MCF 10A (cell line): ENCODE data around the gene USP7. TPM values are rescaled to one million over a fixed set of nuclear protein-coding genes. Genes with fewer than 3 reads are reported as not detected.

Experiments
- BruUV-seq: library from RNA; stranded (reverse); fragments of 400-500 nt; replicated peaks from 2 replicates; lab custom pipeline; 2021; lab: Mats Ljungman, UMichigan
- CTCF ChIA-PET: fragments of 300-600 bp; sonication (Branson Sonifier 250); formaldehyde crosslinking; extraction: SDS; loops from one replicate; lab custom pipeline; 2021; ENCODE audit warnings: antibody characterized with exemption, inconsistent platforms; lab: Yijun Ruan, JAX
- POLR2A ChIA-PET: fragments of 300-600, 350-650 bp; sonication (Branson Sonifier 250); formaldehyde crosslinking; extraction: SDS; loops from one replicate; lab custom pipeline; 2020; ENCODE audit warnings: antibody characterized with exemption, inconsistent platforms; lab: Yijun Ruan, JAX
- DNase-seq: peaks from one replicate; pipeline ENCODE4 v3.0.0-alpha.2; 2018; ENCODE audit not compliant: unreplicated experiment
- H3K27ac Mint-ChIP-seq: one replicate; pipeline ENCODE4 v1.8.0; 2022; ENCODE audit warnings: mild to moderate bottlenecking, low read depth, mixed read lengths; ENCODE audit not compliant: unreplicated experiment
- H3K27me3 Mint-ChIP-seq: one replicate; pipeline ENCODE4 v1.8.0; 2022; ENCODE audit warnings: mixed read lengths; ENCODE audit not compliant: insufficient read depth, unreplicated experiment
- H3K36me3 Mint-ChIP-seq: one replicate; pipeline ENCODE4 v1.8.0; 2022; ENCODE audit warnings: mild to moderate bottlenecking, moderate library complexity, mixed read lengths; ENCODE audit not compliant: insufficient read depth, unreplicated experiment
- H3K4me1 Mint-ChIP-seq: one replicate; pipeline ENCODE4 v1.8.0; 2022; ENCODE audit warnings: mixed read lengths; ENCODE audit not compliant: insufficient read depth, unreplicated experiment
- H3K4me3 Mint-ChIP-seq: one replicate; pipeline ENCODE4 v1.8.0; 2022; ENCODE audit warnings: mild to moderate bottlenecking, moderate library complexity, mixed read lengths; ENCODE audit not compliant: unreplicated experiment
- H3K9me3 Mint-ChIP-seq: one replicate; pipeline ENCODE4 v1.8.0; 2022; ENCODE audit warnings: mixed read lengths; ENCODE audit not compliant: unreplicated experiment
- intact Hi-C: fragments of 100-400 bp; cut with micrococcal nuclease; formaldehyde crosslinking; loops from 2 replicates; pipeline ENCODE4 v1.14.1; 2022
- total RNA-seq: library from RNA; stranded (reverse); gene quantifications from 2 replicates; pipeline ENCODE4 v1.2.3, GENCODE V29; 2022
- TF ChIP-seq, protein P1 (sequence below): fragments of 200-600 bp; IDR thresholded peaks from one replicate; pipeline ENCODE4 v1.8.0; 2022; ENCODE audit warnings: antibody characterized with exemption, mild to moderate bottlenecking; ENCODE audit not compliant: unreplicated experiment

Gene USP7
- total RNA-seq, 1 experiment from 2014 or later = 108 TPM

DNA sequence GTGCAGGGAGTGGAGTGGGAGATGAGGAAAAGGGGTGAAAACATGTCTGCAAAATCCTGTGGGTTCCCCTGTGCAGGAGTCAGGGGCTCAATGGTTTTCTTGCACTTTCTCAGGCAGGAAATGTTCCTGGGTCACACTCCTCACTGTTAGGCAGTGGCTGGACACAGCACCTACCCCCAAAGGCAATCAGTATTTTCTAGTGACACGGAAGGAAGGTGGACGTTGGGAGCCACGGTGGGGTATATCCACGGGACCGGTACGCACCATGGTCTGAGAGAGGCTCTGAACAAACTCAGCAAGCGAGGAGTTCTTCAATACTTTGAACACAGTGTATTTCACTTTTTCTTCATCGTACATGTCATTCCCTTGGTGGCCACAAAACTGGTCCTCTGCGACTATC lies 60.7 kb downstream of the USP7 start:
- TF ChIP-seq, protein P1, sequence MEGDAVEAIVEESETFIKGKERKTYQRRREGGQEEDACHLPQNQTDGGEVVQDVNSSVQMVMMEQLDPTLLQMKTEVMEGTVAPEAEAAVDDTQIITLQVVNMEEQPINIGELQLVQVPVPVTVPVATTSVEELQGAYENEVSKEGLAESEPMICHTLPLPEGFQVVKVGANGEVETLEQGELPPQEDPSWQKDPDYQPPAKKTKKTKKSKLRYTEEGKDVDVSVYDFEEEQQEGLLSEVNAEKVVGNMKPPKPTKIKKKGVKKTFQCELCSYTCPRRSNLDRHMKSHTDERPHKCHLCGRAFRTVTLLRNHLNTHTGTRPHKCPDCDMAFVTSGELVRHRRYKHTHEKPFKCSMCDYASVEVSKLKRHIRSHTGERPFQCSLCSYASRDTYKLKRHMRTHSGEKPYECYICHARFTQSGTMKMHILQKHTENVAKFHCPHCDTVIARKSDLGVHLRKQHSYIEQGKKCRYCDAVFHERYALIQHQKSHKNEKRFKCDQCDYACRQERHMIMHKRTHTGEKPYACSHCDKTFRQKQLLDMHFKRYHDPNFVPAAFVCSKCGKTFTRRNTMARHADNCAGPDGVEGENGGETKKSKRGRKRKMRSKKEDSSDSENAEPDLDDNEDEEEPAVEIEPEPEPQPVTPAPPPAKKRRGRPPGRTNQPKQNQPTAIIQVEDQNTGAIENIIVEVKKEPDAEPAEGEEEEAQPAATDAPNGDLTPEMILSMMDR = no peak
- no peaks in the 10 kb centered on the region for H3K27me3 Mint-ChIP-seq
- intact Hi-C loops = no loop called here
- H3K4me3 Mint-ChIP-seq = no peak overlapping the region
- no peak for DNase-seq
- ChIA-PET POLR2A (no interaction called here), CTCF (no interaction called here)
- BruUV-seq = no TSS peak
- no peak overlapping the region for H3K27ac Mint-ChIP-seq
- H3K36me3 Mint-ChIP-seq = peaks cover 92% of the 10 kb centered on the region
- no peaks in the 10 kb centered on the region for H3K4me1 Mint-ChIP-seq
- no peaks in the 10 kb centered on the region for H3K9me3 Mint-ChIP-seq

DNA sequence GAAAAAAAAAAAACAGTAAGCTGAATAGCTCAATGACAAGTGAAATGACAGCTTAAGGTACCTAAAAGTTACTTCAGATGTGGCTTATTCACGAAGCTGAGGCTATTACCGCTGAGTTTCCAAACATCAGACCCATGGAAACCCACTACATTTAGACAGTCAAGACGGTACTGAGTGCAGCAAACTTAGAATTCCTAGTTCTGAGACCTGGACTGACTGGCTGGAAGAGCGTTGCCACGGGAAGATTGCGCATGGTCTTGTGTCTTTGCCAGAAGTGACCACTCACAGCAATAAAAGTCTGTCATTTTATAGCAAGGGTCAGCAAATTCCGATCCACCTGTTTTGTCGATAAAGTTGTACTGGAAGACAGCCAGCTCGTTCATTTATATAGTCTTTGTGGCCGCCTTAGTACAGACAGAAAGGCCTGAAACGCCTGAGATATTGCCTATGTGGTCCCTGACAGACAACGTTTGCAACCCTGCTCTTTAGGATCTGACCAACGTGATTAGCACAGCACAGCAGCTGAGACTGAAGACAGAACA lies 62.3 kb downstream of the USP7 start:
- ChIA-PET CTCF (interaction anchor here (0.6 to 3.5 kb wide), 7 partner anchors 18 to 334 kb away, joined by 3 to 20 read pairs (median 4); no protein-coding TSS in a partner anchor), POLR2A (interaction anchor here (0.6 to 1.5 kb wide), 4 partner anchors 11 to 17 kb away, joined by 3 to 4 read pairs (median 3); no protein-coding TSS in a partner anchor)
- DNase-seq = no peak
- intact Hi-C loops = no loop called here
- no peaks in the 10 kb centered on the region for H3K9me3 Mint-ChIP-seq
- no peaks in the 10 kb centered on the region for H3K4me1 Mint-ChIP-seq
- no peaks in the 10 kb centered on the region for H3K27me3 Mint-ChIP-seq
- H3K27ac Mint-ChIP-seq = no peak overlapping the region
- no peak overlapping the region for H3K4me3 Mint-ChIP-seq
- peaks cover 97% of the 10 kb centered on the region for H3K36me3 Mint-ChIP-seq
- TF ChIP-seq, protein P1 = no peak
- BruUV-seq = no TSS peak

DNA sequence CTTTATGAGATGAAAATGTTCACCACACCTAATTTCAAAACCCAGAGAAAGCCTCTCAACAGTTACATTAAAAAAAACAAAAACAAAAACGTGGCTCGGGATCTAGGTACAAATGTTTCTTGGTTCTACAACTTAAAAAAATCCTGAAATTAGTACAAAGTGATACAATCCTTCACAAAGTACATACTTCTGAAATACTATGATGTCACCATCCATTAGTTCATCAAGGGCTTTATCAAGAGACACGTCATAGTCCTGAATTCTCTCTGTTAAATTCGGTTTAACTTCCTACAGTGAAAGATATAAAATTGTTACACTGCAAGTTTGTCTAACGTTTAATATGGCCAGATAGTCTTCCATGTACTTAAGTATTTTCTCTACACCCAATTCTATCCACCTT lies 63.4 kb downstream of the USP7 start:
- Mint-ChIP-seq H3K36me3 (peaks cover 97% of the 10 kb centered on the region), H3K27ac (no peak overlapping the region)
- intact Hi-C loops = no loop called here

DNA sequence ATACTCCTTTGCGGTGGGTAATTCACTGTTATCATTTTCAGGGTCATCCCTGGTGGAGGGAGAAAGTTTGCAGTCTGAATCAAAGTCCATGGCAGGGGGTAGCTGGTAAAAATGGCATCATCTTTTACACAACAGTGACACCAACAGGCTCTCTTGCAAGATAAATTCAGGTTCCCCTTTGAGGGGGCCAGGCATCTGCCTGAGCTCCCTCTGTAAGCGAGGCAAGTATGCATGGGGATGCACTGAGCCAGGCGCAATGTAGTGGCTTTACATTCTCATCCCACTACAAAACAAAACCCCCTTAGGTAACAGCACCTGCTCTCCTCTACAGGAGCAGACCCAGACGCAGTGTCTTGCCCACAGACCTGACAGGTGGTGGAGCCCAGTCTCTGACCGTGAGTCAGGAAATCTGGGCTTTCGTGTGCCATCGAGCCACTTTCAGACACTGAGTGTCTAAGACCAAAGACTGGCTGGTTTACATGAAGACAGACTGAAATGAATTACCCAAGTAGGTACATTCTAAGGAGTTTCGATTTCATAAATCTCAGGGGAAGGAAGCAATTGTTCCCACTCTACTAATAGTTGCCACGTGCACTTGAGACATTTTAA lies 63.9 kb downstream of the USP7 start:
- Mint-ChIP-seq H3K9me3 (no peaks in the 10 kb centered on the region), H3K27ac (no peak overlapping the region), H3K36me3 (peaks cover 97% of the 10 kb centered on the region), H3K4me1 (no peaks in the 10 kb centered on the region), H3K27me3 (no peaks in the 10 kb centered on the region), H3K4me3 (no peak overlapping the region)
- intact Hi-C loops = no loop called here
- no peak for DNase-seq
- ChIA-PET POLR2A (interaction anchor here (0.6 to 1.5 kb wide), 2 partner anchors 9 to 210 kb away, joined by 3 to 4 read pairs; no protein-coding TSS in a partner anchor), CTCF (interaction anchor here (0.6 to 3.5 kb wide), 5 partner anchors 9 to 109 kb away, joined by 3 to 20 read pairs (median 4); no protein-coding TSS in a partner anchor)
- TF ChIP-seq, protein P1 = no peak
- no TSS peak for BruUV-seq

More for the DNA sequence above, 63.4 kb downstream of the USP7 start:
- no peaks in the 10 kb centered on the region for H3K9me3 Mint-ChIP-seq
- no peaks in the 10 kb centered on the region for H3K27me3 Mint-ChIP-seq
- no peak overlapping the region for H3K4me3 Mint-ChIP-seq
- CTCF ChIA-PET = interaction anchor here (0.6 to 3.5 kb wide), 4 partner anchors 9 to 108 kb away, joined by 3 to 20 read pairs (median 10); no protein-coding TSS in a partner anchor
- DNase-seq = no peak
- TSS peak; percentile 9 for BruUV-seq
- H3K4me1 Mint-ChIP-seq = no peaks in the 10 kb centered on the region
- TF ChIP-seq, protein P1 = no peak
- POLR2A ChIA-PET = interaction anchor here (0.6 to 1.5 kb wide), 2 partner anchors 10 to 133 kb away, joined by 3 to 4 read pairs; no protein-coding TSS in a partner anchor
